Measurements from ENCODE around the gene RAP1A.

The RAP1A gene

GRCh38 chr1:111706921-111707320, 87.3 kb downstream of the RAP1A start:
- Histone ChIP-seq H3K4me2 (ENCODE audit: insufficient read depth, low read length) (no peak overlapping the region), H3K9me3 (ENCODE audit: insufficient read depth, low read length, severe bottlenecking) (no peaks in the 10 kb centered on the region), H3K36me3 (ENCODE audit: insufficient read depth, low read length) (peaks cover 66% of the 10 kb centered on the region), H3K79me2 (ENCODE audit: insufficient read depth, low read length) (no peaks in the 10 kb centered on the region), H2AFZ (ENCODE audit: low read depth, low read length) (no peak overlapping the region), H3K9ac (ENCODE audit: low read depth, low read length) (no peak overlapping the region), H3K4me1 (ENCODE audit: insufficient read depth, low read length) (no peaks in the 10 kb centered on the region), H3K4me3 (ENCODE audit: low read depth in 1 of 2, low read length in 2 of 2) (no peak overlapping the region), H4K20me1 (ENCODE audit: insufficient read depth, low read length) (no peaks in the 10 kb centered on the region), H3K27me3 (ENCODE audit: insufficient read depth, low read length, poor library complexity) (no peaks in the 10 kb centered on the region), H3K27ac (ENCODE audit: low read length) (no peak overlapping the region)
- DNase-seq (no peak), ATAC-seq (ENCODE audit: insufficient read depth, low read depth) (no peak)
- TF ChIP-seq CTCF (IDR thresholded peaks at IDR 0.05; ENCODE audit: borderline replicate concordance, extremely low read depth, low read length, poor library complexity, severe bottlenecking), result no peak
- no peak for TF ChIP-seq EZH2 (IDR thresholded peaks at IDR 0.05; ENCODE audit: borderline replicate concordance, low read depth, low read length, severe bottlenecking)

- ATAC-seq (ENCODE audit: insufficient read depth, low read depth) (no peak), DNase-seq (no peak)
- H3K4me3 ChIP-seq (ENCODE audit: low read depth in 1 of 2, low read length in 2 of 2), result no peak overlapping the region
- H3K27ac ChIP-seq (ENCODE audit: low read length), result no peak overlapping the region
- H2AFZ ChIP-seq (ENCODE audit: low read depth, low read length), result no peak overlapping the region
- no peaks in the 10 kb centered on the region for H3K27me3 ChIP-seq (ENCODE audit: insufficient read depth, low read length, poor library complexity)
- no peaks in the 10 kb centered on the region for H3K4me1 ChIP-seq (ENCODE audit: insufficient read depth, low read length)
- no peak for TF ChIP-seq CTCF (IDR thresholded peaks at IDR 0.05; ENCODE audit: borderline replicate concordance, extremely low read depth, low read length, poor library complexity, severe bottlenecking)
- no peak for TF ChIP-seq EZH2 (IDR thresholded peaks at IDR 0.05; ENCODE audit: borderline replicate concordance, low read depth, low read length, severe bottlenecking)
- H3K4me2 ChIP-seq (ENCODE audit: insufficient read depth, low read length), result no peak overlapping the region
- no peaks in the 10 kb centered on the region for H3K9me3 ChIP-seq (ENCODE audit: insufficient read depth, low read length, severe bottlenecking)
- peaks cover 59% of the 10 kb centered on the region for H3K36me3 ChIP-seq (ENCODE audit: insufficient read depth, low read length)
- no peaks in the 10 kb centered on the region for H4K20me1 ChIP-seq (ENCODE audit: insufficient read depth, low read length)
- no peaks in the 10 kb centered on the region for H3K79me2 ChIP-seq (ENCODE audit: insufficient read depth, low read length)
- H3K9ac ChIP-seq (ENCODE audit: low read depth, low read length), result no peak overlapping the region
Observed at GRCh38 chr1:111707906-111708305, 88.3 kb downstream of the RAP1A start.

GRCh38 chr1:111709986-111710385, 90.4 kb downstream of the RAP1A start:
- H3K9me3 ChIP-seq (ENCODE audit: insufficient read depth, low read length, severe bottlenecking), result no peaks in the 10 kb centered on the region
- H2AFZ ChIP-seq (ENCODE audit: low read depth, low read length), result no peak overlapping the region
- TF ChIP-seq CTCF (IDR thresholded peaks at IDR 0.05; ENCODE audit: borderline replicate concordance, extremely low read depth, low read length, poor library complexity, severe bottlenecking) (no peak), EZH2 (IDR thresholded peaks at IDR 0.05; ENCODE audit: borderline replicate concordance, low read depth, low read length, severe bottlenecking) (no peak)
- H3K27ac ChIP-seq (ENCODE audit: low read length), result no peak overlapping the region
- no peaks in the 10 kb centered on the region for H3K79me2 ChIP-seq (ENCODE audit: insufficient read depth, low read length)
- no peak overlapping the region for H3K4me2 ChIP-seq (ENCODE audit: insufficient read depth, low read length)
- H3K4me3 ChIP-seq (ENCODE audit: low read depth in 1 of 2, low read length in 2 of 2), result no peak overlapping the region
- H3K36me3 ChIP-seq (ENCODE audit: insufficient read depth, low read length), result peaks cover 41% of the 10 kb centered on the region
- no peaks in the 10 kb centered on the region for H3K27me3 ChIP-seq (ENCODE audit: insufficient read depth, low read length, poor library complexity)
- ATAC-seq (ENCODE audit: insufficient read depth, low read depth), result no peak
- no peaks in the 10 kb centered on the region for H3K4me1 ChIP-seq (ENCODE audit: insufficient read depth, low read length)
- H4K20me1 ChIP-seq (ENCODE audit: insufficient read depth, low read length), result no peaks in the 10 kb centered on the region
- DNase-seq, result no peak
- no peak overlapping the region for H3K9ac ChIP-seq (ENCODE audit: low read depth, low read length)

GRCh38 chr1:111716333-111716732, 96.7 kb downstream of the RAP1A start:
- H3K27ac ChIP-seq (ENCODE audit: low read length), result no peak overlapping the region
- no peaks in the 10 kb centered on the region for H3K27me3 ChIP-seq (ENCODE audit: insufficient read depth, low read length, poor library complexity)
- no peaks in the 10 kb centered on the region for H3K9me3 ChIP-seq (ENCODE audit: insufficient read depth, low read length, severe bottlenecking)
- no peak for TF ChIP-seq CTCF (IDR thresholded peaks at IDR 0.05; ENCODE audit: borderline replicate concordance, extremely low read depth, low read length, poor library complexity, severe bottlenecking)
- TF ChIP-seq EZH2 (IDR thresholded peaks at IDR 0.05; ENCODE audit: borderline replicate concordance, low read depth, low read length, severe bottlenecking), result no peak
- DNase-seq (no peak), ATAC-seq (ENCODE audit: insufficient read depth, low read depth) (no peak)
- H3K36me3 ChIP-seq (ENCODE audit: insufficient read depth, low read length), result no peaks in the 10 kb centered on the region
- no peaks in the 10 kb centered on the region for H4K20me1 ChIP-seq (ENCODE audit: insufficient read depth, low read length)
- no peak overlapping the region for H3K4me3 ChIP-seq (ENCODE audit: low read depth in 1 of 2, low read length in 2 of 2)
- no peaks in the 10 kb centered on the region for H3K4me1 ChIP-seq (ENCODE audit: insufficient read depth, low read length)
- no peaks in the 10 kb centered on the region for H3K79me2 ChIP-seq (ENCODE audit: insufficient read depth, low read length)
- H3K9ac ChIP-seq (ENCODE audit: low read depth, low read length), result no peak overlapping the region
- H3K4me2 ChIP-seq (ENCODE audit: insufficient read depth, low read length), result no peak overlapping the region
- H2AFZ ChIP-seq (ENCODE audit: low read depth, low read length), result no peak overlapping the region

All from DND-41 (cell line).